ENCODE measurements around the gene MAS1L.

Gene MAS1L

GRCh38 chr6:29506446-29507067, 18.8 kb upstream of the MAS1L start:
- Histone ChIP-seq H3K27ac (ENCODE audit: low read length, poor library complexity, severe bottlenecking) (no peak overlapping the region), H3K4me1 (ENCODE audit: control insufficient read depth, insufficient read depth, low read depth, low read length) (peaks cover 4% of the 10 kb centered on the region), H2BK120ac (ENCODE audit: low read depth, low read length) (no peak overlapping the region), H3K27me3 (ENCODE audit: control insufficient read depth in 1 of 2, insufficient read depth in 1 of 2, low read length in 2 of 2) (peaks cover 0 to 3% of the 10 kb centered on the region in 2 experiments), H3K4me2 (ENCODE audit: low read length, poor library complexity, severe bottlenecking) (no peak overlapping the region), H3K4ac (ENCODE audit: low read depth in 1 of 2, low read length in 2 of 2) (no peak overlapping the region), H3K18ac (ENCODE audit: low read depth in 1 of 2, low read length in 2 of 2) (no peak overlapping the region), H3K14ac (ENCODE audit: low read length in 2 of 2) (no peak overlapping the region), H2AK5ac (ENCODE audit: low read length, severe bottlenecking) (no peak overlapping the region), H2BK5ac (ENCODE audit: low read depth, low read length, poor library complexity, severe bottlenecking) (no peak overlapping the region), H3K4me3 (ENCODE audit: insufficient read depth in 1 of 2, low read depth in 1 of 2, low read length in 2 of 2) (no peak overlapping the region), H2BK12ac (ENCODE audit: low read length in 2 of 2) (no peak overlapping the region), H3K36me3 (ENCODE audit: control insufficient read depth in 1 of 2, insufficient read depth in 2 of 2, low read depth in 1 of 2, low read length in 2 of 2) (no peaks in the 10 kb centered on the region), H4K91ac (ENCODE audit: low read length) (no peak overlapping the region), H3K9ac (ENCODE audit: low read length) (no peak overlapping the region), H3K9me3 (ENCODE audit: control insufficient read depth, low read length) (no peaks in the 10 kb centered on the region), H3K23ac (ENCODE audit: low read length in 2 of 2) (no peak overlapping the region), H4K8ac (ENCODE audit: low read length) (no peak overlapping the region), H2BK15ac (ENCODE audit: low read depth, poor library complexity, severe bottlenecking) (no peak overlapping the region), H2AFZ (ENCODE audit: low read depth, low read length) (no peak overlapping the region), H3K79me1 (replicated peaks; ENCODE audit: low read length, poor library complexity, severe bottlenecking) (no peaks in the 10 kb centered on the region)
- DNase-seq: no peak
- 67% methylated on average over 10 of the region's 11 CpGs for WGBS

GRCh38 chr6:29505808-29506207, 18.1 kb upstream of the MAS1L start:
- no peak overlapping the region for H2BK15ac ChIP-seq (ENCODE audit: low read depth, poor library complexity, severe bottlenecking)
- H3K79me1 ChIP-seq (replicated peaks; ENCODE audit: low read length, poor library complexity, severe bottlenecking): no peaks in the 10 kb centered on the region
- WGBS: 77% methylated on average over 3 of the region's 3 CpGs

GRCh38 chr6:29504961-29505360, 17.2 kb upstream of the MAS1L start:
- Histone ChIP-seq H3K18ac (ENCODE audit: low read depth in 1 of 2, low read length in 2 of 2) (no peak overlapping the region), H2BK12ac (ENCODE audit: low read length in 2 of 2) (no peak overlapping the region), H2BK5ac (ENCODE audit: low read depth, low read length, poor library complexity, severe bottlenecking) (no peak overlapping the region), H3K9me3 (ENCODE audit: control insufficient read depth, low read length) (no peaks in the 10 kb centered on the region), H3K36me3 (ENCODE audit: control insufficient read depth in 1 of 2, insufficient read depth in 2 of 2, low read depth in 1 of 2, low read length in 2 of 2) (no peaks in the 10 kb centered on the region), H2BK120ac (ENCODE audit: low read depth, low read length) (no peak overlapping the region), H3K9ac (ENCODE audit: low read length) (no peak overlapping the region), H2BK15ac (ENCODE audit: low read depth, poor library complexity, severe bottlenecking) (no peak overlapping the region), H3K4me2 (ENCODE audit: low read length, poor library complexity, severe bottlenecking) (no peak overlapping the region), H3K4ac (ENCODE audit: low read depth in 1 of 2, low read length in 2 of 2) (no peak overlapping the region), H4K8ac (ENCODE audit: low read length) (no peak overlapping the region), H3K79me1 (replicated peaks; ENCODE audit: low read length, poor library complexity, severe bottlenecking) (no peaks in the 10 kb centered on the region), H3K23ac (ENCODE audit: low read length in 2 of 2) (no peak overlapping the region), H3K4me1 (ENCODE audit: control insufficient read depth, insufficient read depth, low read depth, low read length) (peaks cover 3% of the 10 kb centered on the region), H2AK5ac (ENCODE audit: low read length, severe bottlenecking) (no peak overlapping the region), H3K4me3 (ENCODE audit: insufficient read depth in 1 of 2, low read depth in 1 of 2, low read length in 2 of 2) (no peak overlapping the region), H3K14ac (ENCODE audit: low read length in 2 of 2) (no peak overlapping the region), H3K27ac (ENCODE audit: low read length, poor library complexity, severe bottlenecking) (no peak overlapping the region), H4K91ac (ENCODE audit: low read length) (no peak overlapping the region), H3K27me3 (ENCODE audit: control insufficient read depth in 1 of 2, insufficient read depth in 1 of 2, low read length in 2 of 2) (no peaks in the 10 kb centered on the region), H2AFZ (ENCODE audit: low read depth, low read length) (no peak overlapping the region)
- DNase-seq: no peak
- WGBS: 83% methylated on average over 2 of the region's 2 CpGs

More at GRCh38 chr6:29505808-29506207, 18.1 kb upstream of the MAS1L start:
- Histone ChIP-seq H3K18ac (ENCODE audit: low read depth in 1 of 2, low read length in 2 of 2) (no peak overlapping the region), H3K4me2 (ENCODE audit: low read length, poor library complexity, severe bottlenecking) (no peak overlapping the region), H3K9ac (ENCODE audit: low read length) (no peak overlapping the region), H2BK5ac (ENCODE audit: low read depth, low read length, poor library complexity, severe bottlenecking) (no peak overlapping the region), H3K14ac (ENCODE audit: low read length in 2 of 2) (no peak overlapping the region), H3K36me3 (ENCODE audit: control insufficient read depth in 1 of 2, insufficient read depth in 2 of 2, low read depth in 1 of 2, low read length in 2 of 2) (no peaks in the 10 kb centered on the region), H4K8ac (ENCODE audit: low read length) (no peak overlapping the region), H2BK12ac (ENCODE audit: low read length in 2 of 2) (no peak overlapping the region), H3K27ac (ENCODE audit: low read length, poor library complexity, severe bottlenecking) (no peak overlapping the region), H3K9me3 (ENCODE audit: control insufficient read depth, low read length) (no peaks in the 10 kb centered on the region), H3K4me1 (ENCODE audit: control insufficient read depth, insufficient read depth, low read depth, low read length) (peaks cover 4% of the 10 kb centered on the region), H2BK120ac (ENCODE audit: low read depth, low read length) (no peak overlapping the region), H3K4ac (ENCODE audit: low read depth in 1 of 2, low read length in 2 of 2) (no peak overlapping the region), H2AK5ac (ENCODE audit: low read length, severe bottlenecking) (no peak overlapping the region), H3K4me3 (ENCODE audit: insufficient read depth in 1 of 2, low read depth in 1 of 2, low read length in 2 of 2) (no peak overlapping the region), H2AFZ (ENCODE audit: low read depth, low read length) (no peak overlapping the region), H4K91ac (ENCODE audit: low read length) (no peak overlapping the region), H3K23ac (ENCODE audit: low read length in 2 of 2) (no peak overlapping the region), H3K27me3 (ENCODE audit: control insufficient read depth in 1 of 2, insufficient read depth in 1 of 2, low read length in 2 of 2) (peaks cover 0 to 1% of the 10 kb centered on the region in 2 experiments)
- DNase-seq: no peak

GRCh38 chr6:29502597-29502996, 14.8 kb upstream of the MAS1L start:
- Histone ChIP-seq H4K91ac (ENCODE audit: low read length) (no peak overlapping the region), H4K8ac (ENCODE audit: low read length) (no peak overlapping the region), H3K9ac (ENCODE audit: low read length) (no peak overlapping the region), H3K4me1 (ENCODE audit: control insufficient read depth, insufficient read depth, low read depth, low read length) (peaks cover 3% of the 10 kb centered on the region), H2BK15ac (ENCODE audit: low read depth, poor library complexity, severe bottlenecking) (no peak overlapping the region), H2AFZ (ENCODE audit: low read depth, low read length) (no peak overlapping the region), H3K18ac (ENCODE audit: low read depth in 1 of 2, low read length in 2 of 2) (no peak overlapping the region), H3K4me3 (ENCODE audit: insufficient read depth in 1 of 2, low read depth in 1 of 2, low read length in 2 of 2) (no peak overlapping the region), H3K4ac (ENCODE audit: low read depth in 1 of 2, low read length in 2 of 2) (no peak overlapping the region), H2BK5ac (ENCODE audit: low read depth, low read length, poor library complexity, severe bottlenecking) (no peak overlapping the region), H2BK120ac (ENCODE audit: low read depth, low read length) (no peak overlapping the region), H3K79me1 (replicated peaks; ENCODE audit: low read length, poor library complexity, severe bottlenecking) (no peaks in the 10 kb centered on the region), H3K23ac (ENCODE audit: low read length in 2 of 2) (no peak overlapping the region), H3K36me3 (ENCODE audit: control insufficient read depth in 1 of 2, insufficient read depth in 2 of 2, low read depth in 1 of 2, low read length in 2 of 2) (no peaks in the 10 kb centered on the region), H3K27ac (ENCODE audit: low read length, poor library complexity, severe bottlenecking) (no peak overlapping the region), H3K4me2 (ENCODE audit: low read length, poor library complexity, severe bottlenecking) (no peak overlapping the region), H3K14ac (ENCODE audit: low read length in 2 of 2) (no peak overlapping the region), H2AK5ac (ENCODE audit: low read length, severe bottlenecking) (no peak overlapping the region), H2BK12ac (ENCODE audit: low read length in 2 of 2) (no peak overlapping the region), H3K9me3 (ENCODE audit: control insufficient read depth, low read length) (no peaks in the 10 kb centered on the region), H3K27me3 (ENCODE audit: control insufficient read depth in 1 of 2, insufficient read depth in 1 of 2, low read length in 2 of 2) (no peaks in the 10 kb centered on the region)
- WGBS: 88% methylated on average over 5 of the region's 5 CpGs
- DNase-seq: no peak

Measured in mesenchymal stem cell (in vitro differentiated cells and primary cell).